ENCODE data around the gene ALCAM. TPM values are rescaled to one million over a fixed set of nuclear protein-coding genes. Genes with fewer than 3 reads are reported as not detected.

The ALCAM gene
- total RNA-seq, result 100 to 1,000 TPM in 2 of 3 donors, 10 to 100 TPM in 1; 20.3 to 223 (median 118) TPM

- TF ChIP-seq POLR2A (IDR thresholded peaks at IDR 0.05), result peak; percentile 49
- TF ChIP-seq CTCF (IDR thresholded peaks at IDR 0.05), result peak in 2 of 3 donors; percentile 34 to 55
- peak in 2 of 3 donors; percentile 20 to 71 for TF ChIP-seq POLR2AphosphoS5 (IDR thresholded peaks at IDR 0.05)
- Histone ChIP-seq H3K4me1 (no peaks in the 10 kb centered on the region), H3K36me3 (no peaks in the 10 kb centered on the region), H3K27me3 (no peaks in the 10 kb centered on the region), H3K4me3 (peak within 1 kb of the TSS; percentile 72 to 81 (median 74)), H3K27ac (peak within 1 kb of the TSS; percentile 90 to 95), H3K9me3 (no peaks in the 10 kb centered on the region)
- DNase-seq (ENCODE audit: low spot score in 2 of 2), result peak; percentile 91 to 94
- intact Hi-C loops (cut with DNase I; ENCODE audit: low total_unique reads), result no loop called here
Observed at GRCh38 chr3:105366326-105367062, at the start of gene ALCAM. TSS of gene ALCAM (plus strand) at chr3:105366909.

GRCh38 chr3:105317841-105318240 lies 48.9 kb upstream of the ALCAM start:
- no peaks in the 10 kb centered on the region for H3K36me3 ChIP-seq
- intact Hi-C loops (cut with DNase I; ENCODE audit: low total_unique reads), result no loop called here

GRCh38 chr3:105322570-105323273 lies 44.0 kb upstream of the ALCAM start:
- DNase-seq (ENCODE audit: low spot score in 2 of 2), result no peak
- Histone ChIP-seq H3K9me3 (peaks cover 0 to 15% of the 10 kb centered on the region in 2 donors), H3K27ac (no peak overlapping the region), H3K27me3 (no peaks in the 10 kb centered on the region), H3K4me1 (no peaks in the 10 kb centered on the region), H3K36me3 (no peaks in the 10 kb centered on the region), H3K4me3 (no peak overlapping the region)
- TF ChIP-seq POLR2A (IDR thresholded peaks at IDR 0.05), result no peak
- TF ChIP-seq CTCF (IDR thresholded peaks at IDR 0.05), result no peak
- TF ChIP-seq POLR2AphosphoS5 (IDR thresholded peaks at IDR 0.05), result no peak
- intact Hi-C loops (cut with DNase I; ENCODE audit: low total_unique reads), result no loop called here

More at GRCh38 chr3:105317841-105318240, 48.9 kb upstream of the ALCAM start:
- Histone ChIP-seq H3K4me1 (no peaks in the 10 kb centered on the region), H3K9me3 (no peaks in the 10 kb centered on the region), H3K4me3 (no peak overlapping the region), H3K27me3 (no peaks in the 10 kb centered on the region), H3K27ac (no peak overlapping the region)
- TF ChIP-seq POLR2A (IDR thresholded peaks at IDR 0.05) (no peak), CTCF (IDR thresholded peaks at IDR 0.05) (no peak), POLR2AphosphoS5 (IDR thresholded peaks at IDR 0.05) (no peak)
- DNase-seq (ENCODE audit: low spot score in 2 of 2), result no peak

GRCh38 chr3:105323274-105323599 lies 43.5 kb upstream of the ALCAM start:
- H3K36me3 ChIP-seq, result no peaks in the 10 kb centered on the region
- no peak overlapping the region for H3K27ac ChIP-seq
- TF ChIP-seq POLR2A (IDR thresholded peaks at IDR 0.05) (no peak), CTCF (IDR thresholded peaks at IDR 0.05) (no peak), POLR2AphosphoS5 (IDR thresholded peaks at IDR 0.05) (no peak)
- no peak overlapping the region for H3K4me3 ChIP-seq
- H3K9me3 ChIP-seq, result peaks cover 0 to 15% of the 10 kb centered on the region in 2 donors
- DNase-seq (ENCODE audit: low spot score in 2 of 2), result no peak
- intact Hi-C loops (cut with DNase I; ENCODE audit: low total_unique reads), result no loop called here
- H3K27me3 ChIP-seq, result no peaks in the 10 kb centered on the region
- no peaks in the 10 kb centered on the region for H3K4me1 ChIP-seq

- no peak for TF ChIP-seq CTCF (IDR thresholded peaks at IDR 0.05)
- TF ChIP-seq POLR2A (IDR thresholded peaks at IDR 0.05), result no peak
- no peak for TF ChIP-seq POLR2AphosphoS5 (IDR thresholded peaks at IDR 0.05)
- no peak for DNase-seq (ENCODE audit: low spot score in 2 of 2)
- no peak overlapping the region for H3K27ac ChIP-seq
- H3K36me3 ChIP-seq, result no peaks in the 10 kb centered on the region
- no peak overlapping the region for H3K4me3 ChIP-seq
- no peaks in the 10 kb centered on the region for H3K27me3 ChIP-seq
- H3K9me3 ChIP-seq, result peaks cover 0 to 15% of the 10 kb centered on the region in 2 donors
- intact Hi-C loops (cut with DNase I; ENCODE audit: low total_unique reads), result no loop called here
- H3K4me1 ChIP-seq, result no peaks in the 10 kb centered on the region
Observed at GRCh38 chr3:105324951-105325350, 41.8 kb upstream of the ALCAM start.
